GM18861 (cell line): Measurements from ENCODE around the gene SMDT1.

Experiments used
- ATAC-seq: cut with Tn5 transposase; IDR thresholded peaks from one replicate; pipeline ENCODE4 v1.9.1; 2021; ENCODE audit not compliant: unreplicated experiment

Gene SMDT1, protein sequence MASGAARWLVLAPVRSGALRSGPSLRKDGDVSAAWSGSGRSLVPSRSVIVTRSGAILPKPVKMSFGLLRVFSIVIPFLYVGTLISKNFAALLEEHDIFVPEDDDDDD

DNA sequence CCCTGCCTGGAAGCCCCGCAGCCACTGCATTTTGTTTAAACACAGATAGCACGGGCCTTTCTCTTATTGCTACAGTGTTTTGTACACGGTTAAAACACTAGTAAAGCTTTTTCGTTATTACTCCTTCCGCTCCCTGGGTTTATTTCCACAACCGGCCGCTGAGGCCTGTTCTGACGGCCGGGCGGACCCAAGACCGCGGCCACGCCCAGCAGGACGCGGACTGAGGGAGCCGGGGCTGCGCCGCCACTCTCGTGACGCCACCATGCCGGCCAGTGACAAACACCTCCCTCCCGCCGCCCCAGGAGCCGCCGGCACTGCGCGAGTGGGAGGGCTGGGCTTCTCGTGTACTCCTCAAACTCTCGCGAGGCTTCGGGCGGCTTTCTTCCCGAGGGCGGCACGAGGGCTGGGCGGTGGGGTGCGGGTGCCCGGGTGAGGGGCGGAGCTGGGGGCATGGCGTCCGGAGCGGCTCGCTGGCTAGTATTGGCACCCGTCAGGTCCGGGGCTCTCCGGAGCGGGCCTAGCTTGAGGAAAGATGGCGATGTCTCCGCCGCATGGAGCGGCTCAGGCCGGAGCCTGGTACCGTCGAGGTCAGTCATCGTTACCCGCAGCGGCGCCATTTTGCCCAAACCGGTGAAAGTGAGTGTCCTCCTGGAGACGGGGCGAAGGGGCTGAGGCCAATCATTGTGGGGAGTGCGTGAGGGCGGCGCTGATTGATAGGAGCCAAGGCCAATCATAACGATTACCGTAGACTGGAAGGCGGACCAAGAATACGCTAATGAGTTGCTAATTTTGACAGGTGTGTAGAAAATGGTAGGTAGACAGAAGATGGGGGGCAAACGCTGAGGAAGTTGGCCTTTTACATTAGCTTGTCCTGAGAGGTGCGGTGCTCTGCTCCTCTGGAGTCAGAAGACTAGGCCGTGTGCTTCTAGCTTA is at the start of gene SMDT1:
Gene SMDT1 (plus strand): TSS at position 382 of the 933 bp plus-strand sequence. CDS start 69 bp downstream, at position 451.
- ATAC-seq: peak; percentile 74

- ATAC-seq: no peak
These were observed 46.0 kb upstream of the SMDT1 start for GRCh38 chr22:42033263-42034181.

DNA sequence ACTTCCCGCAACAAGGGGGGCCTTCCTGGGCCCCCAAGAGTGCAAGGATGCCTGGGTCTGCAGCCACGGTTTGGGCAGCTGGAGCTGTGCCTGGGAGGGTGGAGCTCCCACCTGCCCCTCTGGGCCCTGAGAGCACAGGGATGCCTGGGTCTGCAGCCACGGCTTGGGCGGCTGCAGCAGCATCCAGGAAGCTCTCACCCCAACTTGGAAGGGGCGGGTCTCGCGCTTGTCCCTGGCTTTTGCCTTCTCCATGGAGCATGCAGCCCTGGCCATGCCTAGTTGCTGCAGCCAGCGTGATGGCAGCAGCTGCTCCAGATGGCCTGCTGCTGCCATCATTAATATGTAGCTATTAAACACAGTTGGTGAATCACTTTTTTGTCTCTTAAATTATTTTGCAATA is 44.2 kb upstream of the SMDT1 start:
- ATAC-seq: no peak

GRCh38 chr22:42039271-42039670 is 40.2 kb upstream of the SMDT1 start:
- no peak for ATAC-seq

DNA sequence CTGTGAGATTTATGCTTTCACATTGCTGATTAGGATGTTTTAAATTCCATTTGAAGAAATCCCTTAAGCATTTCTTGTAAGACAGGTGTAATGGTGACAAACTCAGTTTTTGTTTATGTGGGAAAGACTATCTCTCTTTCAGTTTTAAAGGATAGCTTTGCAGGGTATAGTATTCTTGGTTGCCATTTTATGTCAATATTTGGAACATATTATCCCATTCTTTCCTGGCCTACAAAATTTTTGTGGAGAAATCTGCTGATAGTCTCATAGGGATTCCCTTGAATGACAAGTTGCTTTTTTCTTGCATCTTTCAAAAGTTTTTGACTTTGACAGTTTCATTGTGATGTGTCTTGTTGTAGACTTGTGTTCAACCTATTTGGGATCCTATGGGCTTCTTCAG is 37.7 kb upstream of the SMDT1 start:
- ATAC-seq: no peak

DNA sequence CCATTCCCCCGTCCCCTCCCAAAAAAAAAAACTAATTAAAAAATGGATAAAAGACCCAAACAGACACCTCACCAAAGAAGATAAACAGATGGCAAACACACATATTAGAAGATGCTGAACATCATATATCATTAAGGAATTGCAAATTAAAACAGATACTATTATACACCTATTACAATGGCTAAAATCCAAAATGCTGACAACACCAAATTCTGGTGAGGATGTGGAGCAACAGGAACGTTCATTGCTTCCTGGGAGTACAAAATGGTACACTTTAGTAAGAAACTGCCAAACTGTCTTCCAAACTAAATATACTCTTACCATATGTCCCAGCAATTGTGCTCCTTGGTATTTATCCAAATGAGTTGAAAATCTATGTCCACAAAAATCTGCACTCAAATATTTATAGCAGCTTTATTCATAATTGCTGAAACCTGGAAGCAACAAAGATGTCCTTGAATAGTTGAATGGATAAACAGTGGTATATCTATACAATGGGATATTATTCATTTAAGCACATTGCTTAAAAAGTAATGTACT is 28.8 kb upstream of the SMDT1 start:
- no peak for ATAC-seq

DNA sequence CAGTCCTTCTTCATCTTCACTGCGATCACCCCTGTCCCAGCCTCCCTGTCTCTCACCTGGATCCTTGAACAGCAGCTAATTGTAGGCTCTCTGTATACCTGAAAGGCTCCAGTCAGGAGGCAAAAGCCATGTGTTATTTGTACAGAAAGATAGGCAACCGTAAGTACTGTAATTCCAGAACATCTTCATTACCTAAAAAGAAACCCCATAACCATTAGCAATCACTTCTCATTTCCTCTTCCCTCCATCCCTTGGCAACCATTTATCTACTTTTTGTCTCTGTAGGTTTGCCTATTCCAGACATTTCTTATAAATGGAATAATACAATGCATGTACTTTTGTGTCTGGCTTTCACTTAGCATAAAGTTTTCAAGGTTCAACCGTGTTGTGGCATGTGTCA is 26.7 kb upstream of the SMDT1 start:
- ATAC-seq: no peak

- ATAC-seq: no peak
These were observed 22.6 kb upstream of the SMDT1 start for GRCh38 chr22:42056757-42057511.

GRCh38 chr22:42060489-42060888 is 19.0 kb upstream of the SMDT1 start:
- no peak for ATAC-seq

DNA sequence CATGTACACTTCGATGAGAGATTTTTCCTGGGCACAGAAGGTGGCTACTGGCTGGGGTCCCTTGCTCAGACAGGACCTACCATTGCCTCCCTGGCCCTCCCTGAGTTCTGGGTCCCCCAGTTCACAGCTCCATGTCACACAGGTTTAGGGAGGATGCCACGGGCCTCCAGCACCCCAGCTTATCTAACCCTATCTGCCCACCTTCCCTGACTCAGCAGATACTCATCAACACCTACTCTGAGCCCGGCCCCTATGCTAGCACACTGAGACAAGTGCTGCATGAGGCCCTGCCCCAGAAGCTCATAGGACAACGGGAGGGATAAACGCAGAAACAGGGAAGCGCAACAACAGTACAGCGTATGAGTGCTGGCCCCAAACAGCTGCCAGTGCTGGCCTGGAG is 18.5 kb upstream of the SMDT1 start:
- no peak for ATAC-seq

DNA sequence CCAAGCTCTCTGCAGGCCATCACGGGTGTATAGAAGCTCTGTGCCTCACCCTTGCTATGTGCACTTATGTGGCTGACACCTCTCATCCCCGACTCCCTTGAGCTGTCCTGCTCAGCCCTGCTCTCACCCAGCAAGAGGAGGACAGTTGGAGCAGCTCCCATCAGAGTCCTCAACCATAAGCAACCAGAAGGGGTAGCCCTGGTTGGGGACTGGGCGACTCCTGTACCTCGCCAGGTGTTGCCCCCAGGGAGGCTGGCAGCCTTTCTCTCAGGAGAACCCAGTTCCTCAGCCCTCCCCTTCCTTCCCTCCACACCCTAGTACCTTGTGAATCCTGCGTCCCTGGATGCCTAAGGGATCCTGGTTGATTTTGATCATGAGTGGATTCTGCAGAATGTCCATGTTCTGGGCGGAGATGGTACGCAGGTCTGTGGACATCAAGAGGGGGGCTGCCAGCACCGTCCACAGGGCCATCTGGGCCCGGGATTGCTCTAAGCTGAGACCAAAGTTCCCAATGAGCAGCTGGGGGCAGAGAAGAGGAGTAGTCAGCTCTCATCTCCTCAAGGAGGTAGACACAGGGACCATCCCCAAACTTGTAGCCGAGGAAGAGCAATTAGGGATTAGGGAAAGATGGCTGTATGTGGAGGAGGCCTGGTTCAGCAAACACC is 16.9 kb upstream of the SMDT1 start:
- ATAC-seq: no peak

DNA sequence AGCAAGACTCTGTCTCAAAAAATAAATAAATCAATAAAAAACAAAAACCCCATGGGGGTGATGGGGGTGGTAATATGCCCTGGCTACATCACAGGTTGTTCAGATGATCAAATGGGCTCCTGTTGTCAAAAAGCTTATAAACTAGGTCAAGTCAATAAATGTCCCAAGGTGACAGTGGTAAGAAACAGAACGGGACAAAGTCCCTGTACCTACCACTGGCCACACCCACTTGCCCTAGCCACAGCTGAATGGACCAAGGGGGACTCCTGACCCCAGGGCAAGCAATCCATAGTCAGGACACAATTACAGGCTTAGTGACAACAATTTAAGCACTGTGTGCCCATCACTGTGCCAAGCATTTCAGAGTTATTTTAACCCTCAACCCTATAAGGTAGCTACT is 14.9 kb upstream of the SMDT1 start:
- ATAC-seq: no peak

DNA sequence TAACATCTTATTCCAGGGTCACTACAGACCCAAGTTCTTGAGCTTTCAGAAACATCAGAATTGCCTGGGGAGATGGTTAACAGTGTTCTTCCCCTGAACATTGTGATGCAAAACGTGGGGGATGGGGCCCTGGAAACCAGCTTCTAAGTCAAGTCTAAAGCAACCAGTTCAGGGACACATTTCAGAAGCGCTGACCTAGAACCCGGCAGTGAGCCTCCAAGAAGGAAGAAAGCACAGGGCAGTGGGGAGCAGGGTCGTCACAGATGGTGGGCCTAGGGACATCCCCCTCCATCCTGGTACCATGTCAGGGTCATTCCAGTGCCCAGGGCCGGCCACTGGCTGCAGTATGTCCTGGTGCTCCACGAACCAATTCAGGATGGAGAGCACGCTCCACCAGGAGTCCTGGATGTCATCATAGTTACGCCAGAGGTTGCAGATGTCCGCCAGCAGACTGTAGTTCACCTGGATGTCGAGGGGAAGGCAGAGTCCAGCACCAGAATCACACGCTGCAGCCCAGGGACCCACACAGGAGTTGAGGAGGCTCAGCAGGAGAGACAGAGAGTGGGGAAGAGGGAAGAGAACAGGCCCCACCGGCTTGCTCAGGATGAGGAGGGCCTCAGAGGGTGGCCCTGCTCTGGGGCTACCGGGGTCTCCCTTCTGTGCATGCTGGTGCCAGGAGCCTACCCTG is 13.9 kb upstream of the SMDT1 start:
- no peak for ATAC-seq

DNA sequence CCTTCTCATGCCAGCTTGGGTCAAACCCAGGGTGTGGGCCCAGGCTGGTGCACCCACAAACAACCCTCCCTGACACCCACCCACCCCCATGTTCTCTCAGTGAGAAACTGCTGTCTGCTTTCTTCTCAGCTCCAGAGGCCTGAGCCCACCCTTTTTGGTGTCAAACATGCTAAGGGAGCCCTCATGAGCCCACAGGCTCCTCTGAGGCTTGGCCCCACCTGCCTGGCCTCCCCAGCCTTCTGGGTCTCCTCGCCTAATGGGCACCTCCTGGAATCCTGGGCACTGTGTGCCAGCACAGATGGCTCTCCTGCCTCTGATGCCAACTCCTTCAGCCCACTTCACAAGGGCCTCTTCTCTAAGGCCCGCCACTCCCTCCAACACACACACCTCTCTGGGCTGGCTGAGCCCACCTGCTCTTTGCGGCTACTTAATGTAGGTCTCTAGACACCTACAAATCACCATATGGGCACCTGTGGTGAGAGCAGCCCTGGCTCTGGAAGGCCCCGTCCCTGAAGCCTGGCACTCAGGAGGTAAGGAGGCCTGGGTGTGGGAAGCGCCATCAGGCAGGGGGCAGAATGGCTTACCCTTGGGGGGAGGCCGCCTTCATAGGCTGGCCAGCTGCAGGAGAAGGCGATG is 13.3 kb upstream of the SMDT1 start:
- ATAC-seq: no peak

DNA sequence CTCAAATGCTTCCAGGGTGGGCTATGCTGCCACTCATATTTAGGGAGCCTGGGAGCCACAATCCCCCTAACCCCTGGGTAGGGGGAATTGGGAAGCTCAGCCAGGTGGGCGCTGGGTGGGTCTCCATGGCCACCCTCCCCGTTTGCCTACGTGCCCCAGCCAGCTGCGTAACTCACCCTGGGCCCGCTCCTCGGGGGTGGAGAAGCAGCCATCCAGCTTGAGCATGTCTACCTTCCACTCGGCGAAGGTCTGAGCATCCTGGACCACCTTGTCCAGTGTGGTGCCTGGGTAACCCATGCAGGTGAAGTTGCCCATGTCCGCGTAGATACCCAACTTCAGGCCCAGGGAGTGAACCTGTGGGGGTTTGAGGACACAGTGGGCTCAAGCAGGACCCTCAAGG is 12.6 kb upstream of the SMDT1 start:
- ATAC-seq: no peak

GRCh38 chr22:42067671-42068251 is 11.7 kb upstream of the SMDT1 start:
- no peak for ATAC-seq

- no peak for ATAC-seq
These were observed 11.2 kb upstream of the SMDT1 start for GRCh38 chr22:42068291-42068690.

DNA sequence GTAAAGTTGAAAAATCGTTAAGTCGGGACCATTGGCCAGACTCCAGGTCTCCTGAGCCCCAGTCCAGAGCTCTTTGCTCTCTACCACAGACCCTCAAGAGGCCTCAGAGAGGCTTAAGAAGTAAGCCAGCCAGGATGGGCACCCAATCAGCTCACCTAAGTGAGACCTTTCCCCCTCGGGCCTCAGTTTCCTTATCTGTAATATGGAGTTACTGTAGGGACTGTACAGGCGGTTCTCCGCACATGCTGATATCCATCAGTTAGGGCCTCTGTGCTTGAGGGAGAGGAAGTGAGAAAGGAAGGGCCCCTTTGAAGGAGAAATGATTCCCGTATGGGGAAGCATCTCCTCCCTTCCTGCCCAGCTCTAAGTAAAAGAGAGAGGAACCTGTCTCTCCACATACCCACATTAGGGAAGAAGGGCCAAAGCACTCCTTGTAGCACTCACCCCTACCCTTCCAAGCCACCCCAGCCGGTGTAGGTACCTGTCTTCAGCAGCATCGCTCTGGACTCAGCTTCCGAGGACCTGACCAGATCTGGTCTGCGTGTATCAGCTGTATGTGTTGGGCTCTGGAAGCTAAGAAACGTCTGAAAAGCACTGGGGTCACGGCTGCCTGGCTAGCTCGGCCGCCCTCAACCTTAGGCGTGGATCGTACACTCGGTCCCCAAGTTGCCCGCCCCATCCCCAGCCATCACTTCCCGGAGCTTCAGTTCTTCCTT is 9.5 kb upstream of the SMDT1 start:
- ATAC-seq: no peak
